ENCODE measurements around the gene PRIMPOL. TPM values are rescaled to one million over a fixed set of nuclear protein-coding genes. Genes with fewer than 3 reads are reported as not detected.

PRIMPOL gene
- total and polyA plus RNA-seq, 9 of the 15 experiments (the other 6 are each of a cell fraction or from before 2014, with no cell fraction given): 11.0 to 32.0 (median 16.1) TPM

GRCh38 chr4:184733654-184734524, 84.4 kb downstream of the PRIMPOL start, which contains the start of gene CENPU (continued):
- peak; percentile 66; the same call in 1 of the 2 replicates for TF ChIP-seq FOXP4 (CRISPR knock-in tag; IDR thresholded peaks at IDR 0.05; ENCODE audit: borderline replicate concordance)
- TF ChIP-seq GTF2A2 (tag; IDR thresholded peaks at IDR 0.05): no peak
- TF ChIP-seq GATAD2A (IDR thresholded peaks at IDR 0.05): peak; percentile 79; the same call in 1 of the 2 replicates
- TF ChIP-seq MNT (conservative IDR thresholded peaks at IDR 0.05): peak; percentile 99
- no peak for TF ChIP-seq ZNF133 (CRISPR knock-in tag; IDR thresholded peaks at IDR 0.05)
- no peak for TF ChIP-seq NFATC3 (IDR thresholded peaks at IDR 0.05)
- peak; percentile 43 to 78; a peak in 3 of 4 replicates for TF ChIP-seq TRIM24 (IDR thresholded peaks at IDR 0.05)
- TF ChIP-seq SMARCC2 (IDR thresholded peaks at IDR 0.05; ENCODE audit: low read depth): no peak
- TF ChIP-seq, protein P1, sequence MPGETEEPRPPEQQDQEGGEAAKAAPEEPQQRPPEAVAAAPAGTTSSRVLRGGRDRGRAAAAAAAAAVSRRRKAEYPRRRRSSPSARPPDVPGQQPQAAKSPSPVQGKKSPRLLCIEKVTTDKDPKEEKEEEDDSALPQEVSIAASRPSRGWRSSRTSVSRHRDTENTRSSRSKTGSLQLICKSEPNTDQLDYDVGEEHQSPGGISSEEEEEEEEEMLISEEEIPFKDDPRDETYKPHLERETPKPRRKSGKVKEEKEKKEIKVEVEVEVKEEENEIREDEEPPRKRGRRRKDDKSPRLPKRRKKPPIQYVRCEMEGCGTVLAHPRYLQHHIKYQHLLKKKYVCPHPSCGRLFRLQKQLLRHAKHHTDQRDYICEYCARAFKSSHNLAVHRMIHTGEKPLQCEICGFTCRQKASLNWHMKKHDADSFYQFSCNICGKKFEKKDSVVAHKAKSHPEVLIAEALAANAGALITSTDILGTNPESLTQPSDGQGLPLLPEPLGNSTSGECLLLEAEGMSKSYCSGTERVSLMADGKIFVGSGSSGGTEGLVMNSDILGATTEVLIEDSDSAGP (CRISPR knock-in tag; IDR thresholded peaks at IDR 0.05): peak; percentile 60; the same call in 1 of the 2 replicates
- peak; percentile 92 for TF ChIP-seq CREB3L1 (IDR thresholded peaks at IDR 0.05; ENCODE audit: borderline replicate concordance, low read depth)

All from K562 (cell line).